Esophagus muscularis mucosa (tissue), 4 donors: ENCODE measurements around the gene CCDC34.

ENCODE experiments used
- CTCF ChIP-seq, 3 experiments: fragments of 200-600 bp in 2 of 3; fragments of 450-650 bp in 1 of 3; sonication (generic) in 2 of 3; IDR thresholded peaks; one replicate each; pipeline ENCODE4 v1.5.1; 2017 to 2019; ENCODE audit warnings: antibody characterized with exemption in 3 of 3, mild to moderate bottlenecking in 2 of 3, moderate library complexity in 1 of 3
- EP300 ChIP-seq: sonication (generic); formaldehyde crosslinking; IDR thresholded peaks from one replicate; pipeline ENCODE4 v1.6.1; 2017; ENCODE audit warnings: antibody characterized with exemption
- POLR2A ChIP-seq: fragments of 450-650 bp; IDR thresholded peaks from one replicate; pipeline ENCODE4 v1.6.1; 2017; ENCODE audit warnings: antibody characterized with exemption, moderate library complexity, mild to moderate bottlenecking, low read depth
- POLR2AphosphoS5 ChIP-seq, 2 donors: sonication (generic); formaldehyde crosslinking; IDR thresholded peaks; one replicate each; pipeline ENCODE4 v1.6.1; 2017; ENCODE audit warnings: antibody characterized with exemption in 2 of 2

GRCh38 chr11:27304514-27304913, 58.5 kb downstream of the CCDC34 start:
- no peak for TF ChIP-seq CTCF (IDR thresholded peaks at IDR 0.05)
- no peak for TF ChIP-seq POLR2A
- TF ChIP-seq POLR2AphosphoS5 (IDR thresholded peaks at IDR 0.05): no peak
- no peak for TF ChIP-seq EP300
